Keratinocyte (primary cell): ENCODE data around the gene PLXND1. TPM values are rescaled to one million over a fixed set of nuclear protein-coding genes. Genes with fewer than 3 reads are reported as not detected.

ENCODE experiments used
- DNase-seq: peaks from one replicate; pipeline ENCODE4 v3.0.0-alpha.2; 2011; ENCODE audit warnings: low read depth, missing footprints, low spot score
- FAIRE-seq: peaks from 2 replicates; lab custom pipeline; 2011; peaks lifted over from hg19 to GRCh38; lab: Jason Lieb, UNC
- H2AFZ ChIP-seq: 2 replicates; pipeline ENCODE4 v1.6.0; 2012; ENCODE audit warnings: low read length, control low read depth, inconsistent platforms; ENCODE audit not compliant: control insufficient read depth
- H3K27ac ChIP-seq: 2 replicates; pipeline ENCODE4 v1.5.1; 2011; ENCODE audit warnings: low read length; ENCODE audit not compliant: control insufficient read depth, insufficient read depth
- H3K27me3 ChIP-seq: 3 replicates; pipeline ENCODE4 v1.6.0; 2011; ENCODE audit warnings: low read length; ENCODE audit not compliant: control insufficient read depth, insufficient read depth; ENCODE audit errors: extremely low read depth
- H3K36me3 ChIP-seq, 2 experiments: 2 replicates in 1 of 2; 3 replicates in 1 of 2; pipeline ENCODE4 v1.5.1; 2011; ENCODE audit warnings: low read length in 2 of 2, mild to moderate bottlenecking in 1 of 2; ENCODE audit not compliant: control insufficient read depth in 2 of 2, insufficient read depth in 2 of 2; ENCODE audit errors: extremely low read depth in 1 of 2
- H3K4me1 ChIP-seq: 3 replicates; pipeline ENCODE4 v1.5.1; 2011; ENCODE audit warnings: low read length; ENCODE audit not compliant: control insufficient read depth, insufficient read depth; ENCODE audit errors: extremely low read depth
- H3K4me2 ChIP-seq: 3 replicates; pipeline ENCODE4 v1.6.0; 2011; ENCODE audit warnings: low read depth, low read length; ENCODE audit not compliant: control insufficient read depth, insufficient read depth; ENCODE audit errors: extremely low read depth
- H3K4me3 ChIP-seq, 3 experiments: fragments of 200-600 bp in 1 of 3; sonication (generic) in 1 of 3; 2 replicates in 2 of 3; 3 replicates in 1 of 3; pipeline ENCODE4 v1.5.1; 2011 to 2016; ENCODE audit warnings: low read length in 3 of 3, mild to moderate bottlenecking in 3 of 3, control low read depth in 2 of 3, inconsistent platforms in 1 of 3, low read depth in 1 of 3, mixed read lengths in 1 of 3, mixed run types in 1 of 3, moderate library complexity in 1 of 3; ENCODE audit not compliant: control insufficient read depth in 2 of 3, insufficient read depth in 2 of 3; ENCODE audit errors: extremely low read depth in 1 of 3
- H3K79me2 ChIP-seq: 2 replicates; pipeline ENCODE4 v1.6.0; 2012; ENCODE audit warnings: low read length; ENCODE audit not compliant: control insufficient read depth, insufficient read depth
- H3K9ac ChIP-seq: 3 replicates; pipeline ENCODE4 v1.6.0; 2011; ENCODE audit warnings: low read length; ENCODE audit not compliant: control insufficient read depth, insufficient read depth; ENCODE audit errors: extremely low read depth
- H3K9me1 ChIP-seq: 3 replicates; pipeline ENCODE4 v1.6.0; 2011; ENCODE audit warnings: low read length; ENCODE audit not compliant: control insufficient read depth, insufficient read depth; ENCODE audit errors: extremely low read depth
- H3K9me3 ChIP-seq: 2 replicates; pipeline ENCODE4 v1.5.1; 2012; ENCODE audit warnings: low read depth, low read length; ENCODE audit not compliant: control insufficient read depth
- H4K20me1 ChIP-seq: 3 replicates; pipeline ENCODE4 v1.6.0; 2011; ENCODE audit warnings: low read length; ENCODE audit not compliant: control insufficient read depth, insufficient read depth; ENCODE audit errors: extremely low read depth
- EZH2 ChIP-seq: IDR thresholded peaks from one replicate; pipeline ENCODE4 v1.6.1; 2012; ENCODE audit warnings: inconsistent platforms, mild to moderate bottlenecking, low read length, moderate library complexity
- dilution Hi-C: fragments of 300-500 bp; cut with MboI; formaldehyde crosslinking; loops from one replicate; pipeline ENCODE4 v1.7.0; 2020; ENCODE audit warnings: low sequenced_read_pairs; ENCODE audit not compliant: extremely low pct_ligation_motif_present
- polyA plus RNA-seq, 5 experiments: library from polyadenylated mRNA; depleted of rRNA in 3 of 5; stranded (reverse) in 3 of 5; stranded (forward) in 1 of 5; unstranded in 1 of 5; fragments of >200 nt; gene quantifications; 1 replicate in 1 of 5; 2 replicates in 3 of 5; 3 replicates in 1 of 5; pipeline versions ENCODE4 v1.2.1 to v1.2.3, GENCODE V29; 2011 to 2012; ENCODE audit warnings: missing spikeins in 2 of 5, low read depth in 1 of 5, low replicate concordance in 1 of 5
- TF ChIP-seq, protein P1 (sequence below), 3 experiments: IDR thresholded peaks in 1 of 3; conservative IDR thresholded peaks in 1 of 3; optimal IDR thresholded peaks in 1 of 3; 2 replicates in 2 of 3; 3 replicates in 1 of 3; pipeline versions ENCODE3 to v1.5.1; 2011; ENCODE audit warnings: low read length in 3 of 3, mild to moderate bottlenecking in 3 of 3, moderate library complexity in 2 of 3, control low read depth in 1 of 3, inconsistent platforms in 1 of 3; ENCODE audit not compliant: insufficient read depth in 2 of 3; ENCODE audit errors: extremely low read depth in 1 of 3

Gene PLXND1
- polyA plus RNA-seq, 1 donor (not counting 4 experiments of a cell fraction or from before 2014, with no cell fraction given): 0.09 TPM

DNA sequence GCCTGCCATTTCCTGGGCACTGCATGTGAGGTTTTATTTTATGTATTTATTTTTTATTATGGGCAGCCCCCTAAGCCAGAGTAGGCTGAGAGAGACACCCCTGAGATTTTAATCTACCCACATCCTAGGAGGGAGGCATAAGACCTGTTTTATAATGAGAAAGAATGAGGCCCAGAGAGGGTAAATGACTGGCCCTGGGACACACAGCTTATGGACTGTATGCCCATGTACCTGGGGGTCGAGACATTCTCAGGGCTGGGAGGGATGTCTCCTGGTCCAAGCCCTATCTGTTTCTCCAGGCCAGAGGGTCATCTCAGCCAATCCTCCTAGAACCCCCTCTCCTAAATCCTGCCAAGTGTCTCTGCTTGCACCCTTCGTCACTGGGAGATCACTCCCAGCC, 6.1 kb downstream of the PLXND1 start:
- Histone ChIP-seq H3K4me2 (no peak overlapping the region), H3K36me3 (no peaks in the 10 kb centered on the region), H4K20me1 (peaks cover 3% of the 10 kb centered on the region), H3K4me1 (no peaks in the 10 kb centered on the region), H3K27me3 (peaks cover 21% of the 10 kb centered on the region), H3K79me2 (no peaks in the 10 kb centered on the region), H2AFZ (no peak overlapping the region), H3K9me1 (no peaks in the 10 kb centered on the region), H3K27ac (no peak overlapping the region), H3K9me3 (no peaks in the 10 kb centered on the region), H3K4me3 (no peak overlapping the region), H3K9ac (no peak overlapping the region)
- TF ChIP-seq, protein P1, sequence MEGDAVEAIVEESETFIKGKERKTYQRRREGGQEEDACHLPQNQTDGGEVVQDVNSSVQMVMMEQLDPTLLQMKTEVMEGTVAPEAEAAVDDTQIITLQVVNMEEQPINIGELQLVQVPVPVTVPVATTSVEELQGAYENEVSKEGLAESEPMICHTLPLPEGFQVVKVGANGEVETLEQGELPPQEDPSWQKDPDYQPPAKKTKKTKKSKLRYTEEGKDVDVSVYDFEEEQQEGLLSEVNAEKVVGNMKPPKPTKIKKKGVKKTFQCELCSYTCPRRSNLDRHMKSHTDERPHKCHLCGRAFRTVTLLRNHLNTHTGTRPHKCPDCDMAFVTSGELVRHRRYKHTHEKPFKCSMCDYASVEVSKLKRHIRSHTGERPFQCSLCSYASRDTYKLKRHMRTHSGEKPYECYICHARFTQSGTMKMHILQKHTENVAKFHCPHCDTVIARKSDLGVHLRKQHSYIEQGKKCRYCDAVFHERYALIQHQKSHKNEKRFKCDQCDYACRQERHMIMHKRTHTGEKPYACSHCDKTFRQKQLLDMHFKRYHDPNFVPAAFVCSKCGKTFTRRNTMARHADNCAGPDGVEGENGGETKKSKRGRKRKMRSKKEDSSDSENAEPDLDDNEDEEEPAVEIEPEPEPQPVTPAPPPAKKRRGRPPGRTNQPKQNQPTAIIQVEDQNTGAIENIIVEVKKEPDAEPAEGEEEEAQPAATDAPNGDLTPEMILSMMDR (optimal IDR thresholded peaks at IDR 0.05 in 1 of 3, IDR thresholded peaks at IDR 0.05 in 1 of 3, conservative IDR thresholded peaks at IDR 0.05 in 1 of 3; ENCODE audit: extremely low read depth in 1 of 3, insufficient read depth in 2 of 3, low read length in 3 of 3): no peak
- no peak for TF ChIP-seq EZH2
- DNase-seq: no peak
- dilution Hi-C loops: no loop called here
- FAIRE-seq: no peak

DNA sequence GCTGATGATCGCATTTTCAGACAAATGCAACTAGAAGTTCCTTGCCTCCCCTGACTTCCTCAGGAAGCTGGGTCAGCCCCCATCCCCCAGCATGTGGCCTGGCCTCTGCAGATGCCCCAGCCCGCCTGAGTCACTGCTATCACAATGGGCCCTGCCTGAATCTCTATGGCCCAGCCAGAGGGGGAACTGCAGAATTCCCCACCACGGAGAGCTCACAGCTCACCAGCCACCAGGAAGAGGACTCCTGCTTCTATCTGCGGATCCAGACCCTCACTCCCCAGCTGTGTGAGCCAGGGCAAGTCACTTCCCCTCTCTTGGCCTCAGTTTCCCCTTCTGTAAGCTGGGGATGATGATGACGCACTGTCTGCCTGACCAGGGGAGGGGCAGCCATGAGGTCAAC, 6.9 kb downstream of the PLXND1 start:
- no peak overlapping the region for H2AFZ ChIP-seq
- no peak overlapping the region for H3K27ac ChIP-seq
- H3K9me3 ChIP-seq: no peaks in the 10 kb centered on the region
- no peak for FAIRE-seq
- H3K4me2 ChIP-seq: no peak overlapping the region
- peaks cover 2% of the 10 kb centered on the region for H4K20me1 ChIP-seq
- no peaks in the 10 kb centered on the region for H3K9me1 ChIP-seq
- no peak overlapping the region for H3K9ac ChIP-seq
- H3K27me3 ChIP-seq: peaks cover 15% of the 10 kb centered on the region
- DNase-seq: no peak
- H3K4me1 ChIP-seq: no peaks in the 10 kb centered on the region
- dilution Hi-C loops: no loop called here
- no peaks in the 10 kb centered on the region for H3K79me2 ChIP-seq
- H3K36me3 ChIP-seq: no peaks in the 10 kb centered on the region
- no peak for TF ChIP-seq EZH2
- TF ChIP-seq, protein P1 (optimal IDR thresholded peaks at IDR 0.05 in 1 of 3, IDR thresholded peaks at IDR 0.05 in 1 of 3, conservative IDR thresholded peaks at IDR 0.05 in 1 of 3; ENCODE audit: extremely low read depth in 1 of 3, insufficient read depth in 2 of 3, low read length in 3 of 3): no peak
- H3K4me3 ChIP-seq: no peak overlapping the region
